Calu3 (cell line): ENCODE data around the gene KRT36. TPM values are rescaled to one million over a fixed set of nuclear protein-coding genes. Genes with fewer than 3 reads are reported as not detected.
A peak's percentile ranks its signal among the peaks of the same experiment; 100 is the strongest.

Experiments
- BruUV-seq: library from RNA; stranded (reverse); fragments of 400-500 nt; replicated peaks from 2 replicates; lab custom pipeline; 2021; lab: Mats Ljungman, UMichigan
- CTCF ChIA-PET: fragments of 300-600 bp; sonication (Branson Sonifier 250); formaldehyde crosslinking; loops from one replicate; lab custom pipeline; 2022; ENCODE audit warnings: antibody characterized with exemption; lab: Charles Lee
- DNase-seq: peaks from one replicate; pipeline ENCODE4 v3.0.0; 2022
- H3K27ac Mint-ChIP-seq: one replicate; pipeline ENCODE4 v1.8.0; 2022; ENCODE audit warnings: mixed read lengths; ENCODE audit not compliant: unreplicated experiment
- H3K27me3 Mint-ChIP-seq: one replicate; pipeline ENCODE4 v1.8.0; 2022; ENCODE audit warnings: mixed read lengths; ENCODE audit not compliant: unreplicated experiment
- H3K36me3 Mint-ChIP-seq: one replicate; pipeline ENCODE4 v1.8.0; 2022; ENCODE audit warnings: mild to moderate bottlenecking, moderate library complexity, mixed read lengths; ENCODE audit not compliant: insufficient read depth, unreplicated experiment
- H3K4me1 Mint-ChIP-seq: one replicate; pipeline ENCODE4 v1.8.0; 2022; ENCODE audit warnings: mild to moderate bottlenecking, low read depth, mixed read lengths; ENCODE audit not compliant: unreplicated experiment
- H3K4me3 Mint-ChIP-seq: one replicate; pipeline ENCODE4 v1.8.0; 2022; ENCODE audit warnings: mild to moderate bottlenecking, low read depth, moderate library complexity, mixed read lengths; ENCODE audit not compliant: unreplicated experiment
- H3K9me3 Mint-ChIP-seq: one replicate; pipeline ENCODE4 v1.8.0; 2022; ENCODE audit warnings: low read depth, mixed read lengths; ENCODE audit not compliant: unreplicated experiment
- CTCF ChIP-seq: fragments of 200-600 bp; IDR thresholded peaks from one replicate; pipeline ENCODE4 v1.8.0; 2022; ENCODE audit warnings: antibody characterized with exemption; ENCODE audit not compliant: unreplicated experiment
- intact Hi-C: fragments of 100-400 bp; cut with micrococcal nuclease; formaldehyde crosslinking; loops from one replicate; pipeline ENCODE4 v1.10.0; 2022; ENCODE audit not compliant: unreplicated experiment
- total RNA-seq: library from RNA; stranded (reverse); gene quantifications from 2 replicates; pipeline ENCODE4 v1.2.3, GENCODE V29; 2022

KRT36 gene
- total RNA-seq, 1 experiment from 2014 or later = not detected

GRCh38 chr17:41494524-41494923 is 4.8 kb upstream of the KRT36 start:
- Mint-ChIP-seq H3K4me1 (peaks cover 62% of the 10 kb centered on the region), H3K27me3 (no peaks in the 10 kb centered on the region), H3K9me3 (no peaks in the 10 kb centered on the region), H3K4me3 (no peak overlapping the region), H3K36me3 (no peaks in the 10 kb centered on the region), H3K27ac (peak overlapping the region; percentile 4)
- intact Hi-C loops = loop anchor here (10.0 kb wide), 2 partner anchors 80 to 160 kb away; no protein-coding TSS in a partner anchor
- no peak for TF ChIP-seq CTCF
- no TSS peak for BruUV-seq
- DNase-seq = no peak
- CTCF ChIA-PET = interaction anchor here (0.6 to 4.6 kb wide), 10 partner anchors 27 to 1706 kb away, joined by 3 to 33 read pairs (median 4); no protein-coding TSS in a partner anchor

- CTCF ChIA-PET = interaction anchor here (1.7 kb wide), 1 partner anchor 76 kb away, joined by 8 read pairs; no protein-coding TSS in a partner anchor
- DNase-seq = peak; percentile 64
- Mint-ChIP-seq H3K27me3 (no peaks in the 10 kb centered on the region), H3K27ac (no peak overlapping the region), H3K4me1 (peaks cover 45% of the 10 kb centered on the region), H3K36me3 (no peaks in the 10 kb centered on the region), H3K4me3 (no peak overlapping the region), H3K9me3 (no peaks in the 10 kb centered on the region)
- TF ChIP-seq CTCF = no peak
- intact Hi-C loops = loop anchor here (10.0 kb wide), 2 partner anchors 78 to 158 kb away; no protein-coding TSS in a partner anchor
- no TSS peak for BruUV-seq
These were observed 3.1 kb upstream of the KRT36 start for GRCh38 chr17:41492771-41493170.

DNA sequence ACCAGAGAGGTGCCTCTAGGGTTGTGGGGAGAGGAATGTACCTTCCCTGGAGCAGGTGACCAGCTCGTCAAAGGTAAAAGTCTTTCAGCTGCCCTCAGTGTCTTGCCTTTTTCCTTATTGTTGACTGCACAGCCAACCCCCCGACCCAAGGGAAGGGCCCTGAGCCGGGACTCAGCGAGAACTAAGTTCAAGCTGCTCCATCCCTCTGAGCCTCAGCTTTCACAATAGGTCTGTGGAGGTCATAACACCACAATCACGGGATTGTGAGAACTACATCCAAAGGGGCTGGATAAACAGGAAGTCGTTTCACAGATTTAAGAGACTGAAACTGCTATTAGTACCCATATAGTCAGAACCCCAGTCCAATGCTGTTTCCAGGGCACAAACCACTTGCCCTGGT is 2.6 kb upstream of the KRT36 start:
- intact Hi-C loops = loop anchor here (10.0 kb wide), 2 partner anchors 78 to 158 kb away; no protein-coding TSS in a partner anchor

DNA sequence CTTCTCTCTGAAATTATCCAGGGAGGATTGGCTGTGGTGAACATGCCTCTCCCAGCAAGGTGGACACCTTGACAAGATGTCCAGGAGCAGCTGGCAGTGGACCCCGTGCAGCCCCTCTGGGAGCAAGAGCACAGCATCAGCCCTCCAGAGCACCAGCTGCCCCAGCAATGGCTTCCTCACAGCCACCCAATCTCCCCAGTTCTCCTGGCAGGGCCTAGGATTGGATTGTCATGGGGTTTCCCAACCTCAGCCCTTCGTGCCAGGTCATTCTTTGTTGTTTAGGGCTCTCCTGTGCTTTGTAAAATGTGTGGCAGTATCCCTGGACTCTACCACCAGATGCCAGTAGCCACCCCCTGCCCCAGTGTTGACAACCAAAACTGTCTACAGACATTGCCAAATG is 1.8 kb upstream of the KRT36 start:
- DNase-seq = no peak
- CTCF ChIA-PET = interaction anchor here (1.7 kb wide), 1 partner anchor 74 kb away, joined by 8 read pairs; no protein-coding TSS in a partner anchor
- no peaks in the 10 kb centered on the region for H3K36me3 Mint-ChIP-seq
- intact Hi-C loops = loop anchor here (10.0 kb wide), 2 partner anchors 77 to 157 kb away; no protein-coding TSS in a partner anchor
- H3K4me1 Mint-ChIP-seq = peaks cover 37% of the 10 kb centered on the region
- H3K4me3 Mint-ChIP-seq = no peak overlapping the region
- no TSS peak for BruUV-seq
- H3K27me3 Mint-ChIP-seq = no peaks in the 10 kb centered on the region
- no peaks in the 10 kb centered on the region for H3K9me3 Mint-ChIP-seq
- TF ChIP-seq CTCF = no peak
- H3K27ac Mint-ChIP-seq = no peak overlapping the region

More for the DNA sequence above, 2.6 kb upstream of the KRT36 start:
- no peaks in the 10 kb centered on the region for H3K36me3 Mint-ChIP-seq
- no peak for TF ChIP-seq CTCF
- H3K9me3 Mint-ChIP-seq = no peaks in the 10 kb centered on the region
- no peaks in the 10 kb centered on the region for H3K27me3 Mint-ChIP-seq
- CTCF ChIA-PET = interaction anchor here (1.7 kb wide), 1 partner anchor 75 kb away, joined by 8 read pairs; no protein-coding TSS in a partner anchor
- peaks cover 45% of the 10 kb centered on the region for H3K4me1 Mint-ChIP-seq
- no peak overlapping the region for H3K27ac Mint-ChIP-seq
- BruUV-seq = no TSS peak
- H3K4me3 Mint-ChIP-seq = no peak overlapping the region
- DNase-seq = no peak
